ENCODE results near the gene GRIP1.

The GRIP1 gene

DNA sequence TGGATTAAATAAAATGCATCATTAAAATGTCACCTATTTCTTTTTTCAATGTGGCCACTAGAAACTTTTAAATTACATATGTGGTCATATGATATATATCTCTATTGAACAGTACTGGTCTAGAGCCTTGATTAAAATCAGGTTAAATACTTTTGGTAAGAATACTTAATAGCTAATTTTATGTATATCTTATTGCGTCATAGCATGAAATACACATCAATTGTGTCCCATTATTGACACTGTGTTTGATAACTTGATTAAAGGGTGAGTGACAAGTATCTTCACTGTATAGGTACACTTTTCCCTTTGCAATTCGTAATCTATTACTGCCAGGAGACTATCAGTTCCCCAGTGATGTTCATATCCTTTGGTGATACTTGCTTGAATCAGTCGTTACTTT is 381.0 kb downstream of the GRIP1 start:
- no peak overlapping the region for H3K27ac ChIP-seq
- TF ChIP-seq, protein P1, sequence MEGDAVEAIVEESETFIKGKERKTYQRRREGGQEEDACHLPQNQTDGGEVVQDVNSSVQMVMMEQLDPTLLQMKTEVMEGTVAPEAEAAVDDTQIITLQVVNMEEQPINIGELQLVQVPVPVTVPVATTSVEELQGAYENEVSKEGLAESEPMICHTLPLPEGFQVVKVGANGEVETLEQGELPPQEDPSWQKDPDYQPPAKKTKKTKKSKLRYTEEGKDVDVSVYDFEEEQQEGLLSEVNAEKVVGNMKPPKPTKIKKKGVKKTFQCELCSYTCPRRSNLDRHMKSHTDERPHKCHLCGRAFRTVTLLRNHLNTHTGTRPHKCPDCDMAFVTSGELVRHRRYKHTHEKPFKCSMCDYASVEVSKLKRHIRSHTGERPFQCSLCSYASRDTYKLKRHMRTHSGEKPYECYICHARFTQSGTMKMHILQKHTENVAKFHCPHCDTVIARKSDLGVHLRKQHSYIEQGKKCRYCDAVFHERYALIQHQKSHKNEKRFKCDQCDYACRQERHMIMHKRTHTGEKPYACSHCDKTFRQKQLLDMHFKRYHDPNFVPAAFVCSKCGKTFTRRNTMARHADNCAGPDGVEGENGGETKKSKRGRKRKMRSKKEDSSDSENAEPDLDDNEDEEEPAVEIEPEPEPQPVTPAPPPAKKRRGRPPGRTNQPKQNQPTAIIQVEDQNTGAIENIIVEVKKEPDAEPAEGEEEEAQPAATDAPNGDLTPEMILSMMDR (IDR thresholded peaks at IDR 0.05), result no peak

Data from 22Rv1 (cell line).